Endodermal cell (in vitro differentiated cells): ENCODE results near the gene PGS1. TPM values are rescaled to one million over a fixed set of nuclear protein-coding genes. Genes with fewer than 3 reads are reported as not detected.

Experiments used
- DNase-seq: peaks from one replicate; pipeline ENCODE4 v3.0.0-alpha.2; 2017
- H3K27ac ChIP-seq: 2 replicates; pipeline ENCODE4 v1.5.1; 2013; ENCODE audit warnings: mild to moderate bottlenecking, low read depth, low read length, moderate library complexity
- H3K27me3 ChIP-seq: 2 replicates; pipeline ENCODE4 v1.6.1; 2013; ENCODE audit warnings: mild to moderate bottlenecking, low read length, moderate library complexity; ENCODE audit not compliant: insufficient read depth, control insufficient read depth, poor library complexity, severe bottlenecking
- H3K36me3 ChIP-seq: 2 replicates; pipeline ENCODE4 v1.7.0; 2013; ENCODE audit warnings: mild to moderate bottlenecking, low read length, moderate library complexity; ENCODE audit not compliant: control insufficient read depth, insufficient read depth
- H3K4me1 ChIP-seq: one replicate; pipeline ENCODE4 v1.7.0; 2013; ENCODE audit warnings: low read length; ENCODE audit not compliant: control insufficient read depth, insufficient read depth
- H3K4me3 ChIP-seq: 2 replicates; pipeline ENCODE4 v1.5.1; 2013; ENCODE audit warnings: mild to moderate bottlenecking, low read length, moderate library complexity
- H3K9ac ChIP-seq: 2 replicates; pipeline ENCODE4 v1.6.1; 2013; ENCODE audit warnings: mild to moderate bottlenecking, low read length, moderate library complexity; ENCODE audit not compliant: poor library complexity, severe bottlenecking; ENCODE audit errors: extremely low read depth
- H3K9me3 ChIP-seq: 2 replicates; pipeline ENCODE4 v1.6.1; 2013; ENCODE audit warnings: mild to moderate bottlenecking, low read length, moderate library complexity; ENCODE audit not compliant: control insufficient read depth
- H3K27ac Mint-ChIP-seq: 2 replicates; pipeline ENCODE4 v1.8.0; 2020; ENCODE audit warnings: mixed read lengths
- H3K27me3 Mint-ChIP-seq: 2 replicates; pipeline ENCODE4 v1.8.0; 2021; ENCODE audit warnings: mild to moderate bottlenecking, mixed read lengths; ENCODE audit not compliant: insufficient read depth
- H3K36me3 Mint-ChIP-seq: 2 replicates; pipeline ENCODE4 v1.8.0; 2020; ENCODE audit warnings: low read depth, mixed read lengths
- H3K4me1 Mint-ChIP-seq: 2 replicates; pipeline ENCODE4 v1.8.0; 2020; ENCODE audit warnings: mixed read lengths
- H3K4me3 Mint-ChIP-seq: 2 replicates; pipeline ENCODE4 v1.8.0; 2020; ENCODE audit warnings: mild to moderate bottlenecking, moderate library complexity, mixed read lengths
- H3K9me3 Mint-ChIP-seq: 2 replicates; pipeline ENCODE4 v1.8.0; 2020; ENCODE audit warnings: mild to moderate bottlenecking, mixed read lengths
- WGBS, 2 experiments: methylation state at CpG; one replicate each; pipeline versions ENCODE4 v1.1.5 to v1.1.7; 2013; ENCODE audit warnings: missing lambda C conversion rate in 2 of 2, mixed read lengths in 1 of 2; ENCODE audit not compliant: insufficient coverage in 1 of 2, insufficient read length in 1 of 2; 5-methylcytosine and 5-hydroxymethylcytosine counted together
- total RNA-seq, 2 donors: library from RNA; stranded (reverse); fragmentation: NEBNext Ultra II Directional in 1 of 2; extraction: Animal tissue kit (Norgen Biotek cat#: 25700) in 1 of 2; gene quantifications; 2 replicates in 1 of 2; 3 replicates in 1 of 2; pipeline ENCODE4 v1.2.1, GENCODE V29; 2021
- TF ChIP-seq, protein P1 (sequence below): fragments of 200-600 bp; sonication (generic); conservative IDR thresholded peaks from 2 replicates; pipeline ENCODE4 v1.5.0; 2021; ENCODE audit warnings: antibody characterized with exemption, mild to moderate bottlenecking

Gene PGS1
- total RNA-seq, 2 donors from 2014 or later = 57.1 to 58.2 TPM

DNA sequence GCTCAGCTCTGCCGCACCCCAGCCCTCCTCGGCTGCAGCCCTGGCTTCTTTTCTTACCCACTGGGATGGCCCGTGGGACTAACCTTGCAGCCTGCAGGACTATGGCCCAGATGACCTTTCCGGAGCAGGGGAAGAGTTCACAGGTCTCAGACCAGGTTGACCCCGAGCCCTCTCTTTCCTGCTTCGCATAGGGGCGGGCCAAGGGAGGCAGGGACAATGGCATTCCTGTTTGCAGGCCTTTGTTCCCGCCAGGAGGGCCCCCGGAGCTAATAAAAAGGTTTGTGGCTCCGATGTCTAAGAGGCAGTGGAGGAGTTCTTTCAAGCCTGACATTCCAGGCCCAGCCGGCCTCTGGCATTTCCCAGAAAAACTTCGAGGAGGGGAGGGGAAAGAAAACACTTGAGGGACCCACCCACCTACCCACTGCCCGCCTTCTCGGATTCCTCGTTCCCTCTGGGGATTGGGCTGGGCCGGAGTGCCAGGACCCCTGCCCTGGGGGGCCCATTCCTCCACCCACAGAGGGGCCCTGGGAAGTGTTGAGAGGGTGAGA, 12.8 kb upstream of the PGS1 start:
- Histone ChIP-seq H3K4me1 (peaks cover 15% of the 10 kb centered on the region), H3K9me3 (no peaks in the 10 kb centered on the region), H3K27ac (peak overlapping the region; percentile 88), H3K4me3 (peak overlapping the region; percentile 72), H3K9ac (peak overlapping the region; percentile 63), H3K36me3 (no peaks in the 10 kb centered on the region), H3K27me3 (no peaks in the 10 kb centered on the region)
- 5 to 13% methylated on average over 4 to 16 of the region's 16 CpGs for WGBS, 2 experiments
- TF ChIP-seq, protein P1, sequence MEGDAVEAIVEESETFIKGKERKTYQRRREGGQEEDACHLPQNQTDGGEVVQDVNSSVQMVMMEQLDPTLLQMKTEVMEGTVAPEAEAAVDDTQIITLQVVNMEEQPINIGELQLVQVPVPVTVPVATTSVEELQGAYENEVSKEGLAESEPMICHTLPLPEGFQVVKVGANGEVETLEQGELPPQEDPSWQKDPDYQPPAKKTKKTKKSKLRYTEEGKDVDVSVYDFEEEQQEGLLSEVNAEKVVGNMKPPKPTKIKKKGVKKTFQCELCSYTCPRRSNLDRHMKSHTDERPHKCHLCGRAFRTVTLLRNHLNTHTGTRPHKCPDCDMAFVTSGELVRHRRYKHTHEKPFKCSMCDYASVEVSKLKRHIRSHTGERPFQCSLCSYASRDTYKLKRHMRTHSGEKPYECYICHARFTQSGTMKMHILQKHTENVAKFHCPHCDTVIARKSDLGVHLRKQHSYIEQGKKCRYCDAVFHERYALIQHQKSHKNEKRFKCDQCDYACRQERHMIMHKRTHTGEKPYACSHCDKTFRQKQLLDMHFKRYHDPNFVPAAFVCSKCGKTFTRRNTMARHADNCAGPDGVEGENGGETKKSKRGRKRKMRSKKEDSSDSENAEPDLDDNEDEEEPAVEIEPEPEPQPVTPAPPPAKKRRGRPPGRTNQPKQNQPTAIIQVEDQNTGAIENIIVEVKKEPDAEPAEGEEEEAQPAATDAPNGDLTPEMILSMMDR = no peak
- no peaks in the 10 kb centered on the region for H3K9me3 Mint-ChIP-seq
- H3K27me3 Mint-ChIP-seq = no peaks in the 10 kb centered on the region
- H3K27ac Mint-ChIP-seq = peak overlapping the region; percentile 94
- H3K4me1 Mint-ChIP-seq = peaks cover 53% of the 10 kb centered on the region
- DNase-seq = peak; percentile 99
- peak overlapping the region; percentile 29 for H3K4me3 Mint-ChIP-seq
- H3K36me3 Mint-ChIP-seq = no peaks in the 10 kb centered on the region

DNA sequence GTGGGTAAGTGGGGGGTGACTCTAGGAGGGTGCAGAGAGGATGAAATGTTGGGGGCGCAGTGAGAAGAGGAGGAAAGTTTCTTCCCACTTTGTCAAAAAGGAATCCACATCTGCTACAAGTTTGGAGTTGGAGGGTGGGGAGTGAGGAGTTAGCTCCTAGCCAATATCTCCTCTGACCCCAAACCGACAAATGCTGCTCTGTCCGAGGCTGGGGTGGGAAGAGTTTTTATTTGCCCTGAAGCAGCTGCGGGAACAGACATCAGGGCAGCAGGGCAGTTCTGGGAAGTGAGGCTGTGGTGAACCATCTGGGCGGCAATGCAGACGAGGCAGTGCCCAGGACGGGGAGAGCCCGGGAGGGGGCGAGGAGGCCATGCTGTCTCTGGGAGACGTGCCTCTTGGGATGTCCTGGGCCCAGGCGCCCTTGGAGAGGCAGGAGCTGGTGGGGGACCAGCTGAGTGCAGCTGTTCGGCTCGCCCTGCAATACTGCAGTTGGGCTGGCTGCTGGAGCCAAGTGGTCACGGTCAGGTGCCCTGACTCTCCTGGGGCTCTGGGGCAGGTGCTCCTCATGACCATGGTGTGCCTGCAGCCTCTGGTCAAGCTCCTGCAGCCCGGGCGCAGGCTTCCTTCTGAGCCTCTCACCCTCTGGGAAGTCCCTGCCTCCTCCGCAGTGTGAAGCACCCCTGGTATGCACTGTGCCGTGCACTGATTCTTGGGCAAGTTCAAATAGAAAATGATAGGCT, 12.2 kb upstream of the PGS1 start:
- Histone ChIP-seq H3K4me3 (peak overlapping the region; percentile 6), H3K9ac (peak overlapping the region; percentile 63), H3K27ac (peak overlapping the region; percentile 88), H3K4me1 (peaks cover 15% of the 10 kb centered on the region), H3K27me3 (no peaks in the 10 kb centered on the region), H3K36me3 (no peaks in the 10 kb centered on the region), H3K9me3 (no peaks in the 10 kb centered on the region)
- Mint-ChIP-seq H3K4me1 (peaks cover 48% of the 10 kb centered on the region), H3K27me3 (no peaks in the 10 kb centered on the region), H3K4me3 (peak overlapping the region; percentile 29), H3K27ac (peak overlapping the region; percentile 94), H3K9me3 (no peaks in the 10 kb centered on the region), H3K36me3 (no peaks in the 10 kb centered on the region)
- WGBS, 2 experiments = 67 to 79% methylated on average over 11 to 18 of the region's 18 CpGs
- peak; percentile 86 for DNase-seq
- TF ChIP-seq, protein P1 = no peak

DNA sequence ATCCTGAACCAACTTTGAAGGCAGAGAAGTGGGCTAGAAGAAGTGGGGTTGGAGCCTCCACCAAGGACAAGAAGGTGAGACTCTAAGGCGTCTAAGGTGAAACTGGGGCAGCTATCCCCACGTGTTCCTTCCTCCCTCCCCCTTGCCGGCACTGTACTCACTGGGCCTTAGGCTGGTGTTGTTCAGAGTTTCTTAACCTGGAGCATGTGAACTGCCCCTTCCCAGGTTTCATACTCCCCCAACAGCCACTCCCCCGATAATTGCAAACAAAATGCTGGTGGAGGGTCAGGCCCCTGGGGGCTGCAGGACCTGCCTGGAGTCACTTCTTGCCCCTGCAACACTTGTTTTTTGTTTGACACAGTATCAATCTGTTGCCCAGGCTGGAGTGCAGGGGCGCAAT, 11.3 kb upstream of the PGS1 start:
- Histone ChIP-seq H3K4me3 (no peak overlapping the region), H3K9ac (no peak overlapping the region), H3K4me1 (peaks cover 15% of the 10 kb centered on the region), H3K27ac (no peak overlapping the region), H3K9me3 (no peaks in the 10 kb centered on the region), H3K36me3 (no peaks in the 10 kb centered on the region), H3K27me3 (no peaks in the 10 kb centered on the region)
- H3K4me3 Mint-ChIP-seq = no peak overlapping the region
- no peaks in the 10 kb centered on the region for H3K9me3 Mint-ChIP-seq
- 87 to 92% methylated on average over 1 to 5 of the region's 5 CpGs for WGBS, 2 experiments
- DNase-seq = peak; percentile 62
- no peak overlapping the region for H3K27ac Mint-ChIP-seq
- H3K4me1 Mint-ChIP-seq = peaks cover 43% of the 10 kb centered on the region
- H3K36me3 Mint-ChIP-seq = no peaks in the 10 kb centered on the region
- H3K27me3 Mint-ChIP-seq = no peaks in the 10 kb centered on the region
- TF ChIP-seq, protein P1 = no peak
